ENCODE data around the gene ANKRD44.
A peak's percentile ranks its signal among the peaks of the same experiment; 100 is the strongest.

ANKRD44 gene

GRCh38 chr2:197122821-197123220 lies 187.8 kb downstream of the ANKRD44 start:
- ATAC-seq (ENCODE audit: low read depth) (no peak), DNase-seq (ENCODE audit: low spot score in 2 of 2) (no peak)
- Mint-ChIP-seq H3K36me3 (peaks cover 38% of the 10 kb centered on the region), H3K4me3 (no peak overlapping the region), H3K27ac (no peak overlapping the region), H3K27me3 (no peaks in the 10 kb centered on the region), H3K4me1 (peaks cover 18% of the 10 kb centered on the region), H3K9me3 (no peaks in the 10 kb centered on the region)

GRCh38 chr2:197121756-197122385 lies 188.7 kb downstream of the ANKRD44 start:
- Mint-ChIP-seq H3K36me3 (peaks cover 37% of the 10 kb centered on the region), H3K4me3 (no peak overlapping the region)
- ATAC-seq (ENCODE audit: low read depth), result no peak

GRCh38 chr2:197121255-197121654 lies 189.3 kb downstream of the ANKRD44 start:
- peaks cover 36% of the 10 kb centered on the region for H3K36me3 Mint-ChIP-seq
- H3K27me3 Mint-ChIP-seq, result no peaks in the 10 kb centered on the region
- peak overlapping the region; percentile 46 for H3K4me3 Mint-ChIP-seq
- H3K9me3 Mint-ChIP-seq, result no peaks in the 10 kb centered on the region
- ATAC-seq (ENCODE audit: low read depth), result peak; percentile 26
- H3K27ac Mint-ChIP-seq, result peak overlapping the region; percentile 46
- H3K4me1 Mint-ChIP-seq, result peaks cover 20% of the 10 kb centered on the region
- no peak for DNase-seq (ENCODE audit: low spot score in 2 of 2)

More at GRCh38 chr2:197121756-197122385, 188.7 kb downstream of the ANKRD44 start:
- H3K4me1 Mint-ChIP-seq, result peaks cover 18% of the 10 kb centered on the region
- no peak for DNase-seq (ENCODE audit: low spot score in 2 of 2)
- no peaks in the 10 kb centered on the region for H3K9me3 Mint-ChIP-seq
- peak overlapping the region; percentile 46 for H3K27ac Mint-ChIP-seq
- H3K27me3 Mint-ChIP-seq, result no peaks in the 10 kb centered on the region

- Mint-ChIP-seq H3K27ac (peak overlapping the region; percentile 51), H3K4me1 (peaks cover 32% of the 10 kb centered on the region), H3K27me3 (no peaks in the 10 kb centered on the region), H3K36me3 (peaks cover 28% of the 10 kb centered on the region), H3K4me3 (no peak overlapping the region), H3K9me3 (no peaks in the 10 kb centered on the region)
- ATAC-seq (ENCODE audit: low read depth) (no peak), DNase-seq (ENCODE audit: low spot score in 2 of 2) (no peak)
These were observed 194.2 kb downstream of the ANKRD44 start for GRCh38 chr2:197116306-197116879.

- Mint-ChIP-seq H3K9me3 (no peaks in the 10 kb centered on the region), H3K27ac (peak overlapping the region; percentile 80), H3K27me3 (no peaks in the 10 kb centered on the region), H3K4me1 (peaks cover 28% of the 10 kb centered on the region), H3K4me3 (no peak overlapping the region), H3K36me3 (peaks cover 23% of the 10 kb centered on the region)
- DNase-seq (ENCODE audit: low spot score in 2 of 2) (no peak), ATAC-seq (ENCODE audit: low read depth) (peak; percentile 30)
These were observed 195.3 kb downstream of the ANKRD44 start for GRCh38 chr2:197115325-197115724.

GRCh38 chr2:197113275-197113711 lies 197.3 kb downstream of the ANKRD44 start:
- Mint-ChIP-seq H3K27me3 (no peaks in the 10 kb centered on the region), H3K9me3 (no peaks in the 10 kb centered on the region), H3K4me1 (peaks cover 24% of the 10 kb centered on the region), H3K36me3 (peaks cover 18% of the 10 kb centered on the region), H3K4me3 (no peak overlapping the region), H3K27ac (peak overlapping the region; percentile 53)
- ATAC-seq (ENCODE audit: low read depth) (peak; percentile 88), DNase-seq (ENCODE audit: low spot score in 2 of 2) (peak in 1 of 2 donors; percentile 38)

- H3K27ac Mint-ChIP-seq, result no peak overlapping the region
- DNase-seq (ENCODE audit: low spot score in 2 of 2), result no peak
- peaks cover 5% of the 10 kb centered on the region for H3K4me1 Mint-ChIP-seq
- no peak for ATAC-seq (ENCODE audit: low read depth)
- H3K4me3 Mint-ChIP-seq, result no peak overlapping the region
- no peaks in the 10 kb centered on the region for H3K9me3 Mint-ChIP-seq
- peaks cover 7% of the 10 kb centered on the region for H3K36me3 Mint-ChIP-seq
- no peaks in the 10 kb centered on the region for H3K27me3 Mint-ChIP-seq
These were observed 201.3 kb downstream of the ANKRD44 start for GRCh38 chr2:197109326-197109725.

- Mint-ChIP-seq H3K27me3 (no peaks in the 10 kb centered on the region), H3K4me1 (peaks cover 4% of the 10 kb centered on the region), H3K4me3 (no peak overlapping the region), H3K9me3 (no peaks in the 10 kb centered on the region), H3K27ac (peak overlapping the region; percentile 28), H3K36me3 (peaks cover 7% of the 10 kb centered on the region)
- ATAC-seq (ENCODE audit: low read depth) (no peak), DNase-seq (ENCODE audit: low spot score in 2 of 2) (no peak)
These were observed 201.8 kb downstream of the ANKRD44 start for GRCh38 chr2:197108758-197109157.

GRCh38 chr2:197107291-197108269 lies 203.0 kb downstream of the ANKRD44 start:
- H3K36me3 Mint-ChIP-seq, result peaks cover 7% of the 10 kb centered on the region
- H3K27ac Mint-ChIP-seq, result peak overlapping the region; percentile 28
- no peak for DNase-seq (ENCODE audit: low spot score in 2 of 2)
- no peaks in the 10 kb centered on the region for H3K9me3 Mint-ChIP-seq
- no peaks in the 10 kb centered on the region for H3K27me3 Mint-ChIP-seq
- H3K4me1 Mint-ChIP-seq, result no peaks in the 10 kb centered on the region
- no peak overlapping the region for H3K4me3 Mint-ChIP-seq
- ATAC-seq (ENCODE audit: low read depth), result no peak

- H3K4me3 Mint-ChIP-seq, result no peak overlapping the region
- H3K27ac Mint-ChIP-seq, result no peak overlapping the region
- no peaks in the 10 kb centered on the region for H3K9me3 Mint-ChIP-seq
- no peaks in the 10 kb centered on the region for H3K4me1 Mint-ChIP-seq
- DNase-seq (ENCODE audit: low spot score in 2 of 2) (no peak), ATAC-seq (ENCODE audit: low read depth) (no peak)
- H3K36me3 Mint-ChIP-seq, result peaks cover 8% of the 10 kb centered on the region
- no peaks in the 10 kb centered on the region for H3K27me3 Mint-ChIP-seq
These were observed 207.2 kb downstream of the ANKRD44 start for GRCh38 chr2:197103363-197103762.

GRCh38 chr2:197102231-197102630 lies 208.3 kb downstream of the ANKRD44 start:
- Mint-ChIP-seq H3K36me3 (peaks cover 17% of the 10 kb centered on the region), H3K4me3 (no peak overlapping the region), H3K4me1 (no peaks in the 10 kb centered on the region), H3K9me3 (no peaks in the 10 kb centered on the region), H3K27ac (no peak overlapping the region), H3K27me3 (no peaks in the 10 kb centered on the region)
- ATAC-seq (ENCODE audit: low read depth), result no peak
- DNase-seq (ENCODE audit: low spot score in 2 of 2), result no peak

- H3K27me3 Mint-ChIP-seq, result no peaks in the 10 kb centered on the region
- H3K4me3 Mint-ChIP-seq, result no peak overlapping the region
- no peaks in the 10 kb centered on the region for H3K9me3 Mint-ChIP-seq
- ATAC-seq (ENCODE audit: low read depth) (no peak), DNase-seq (ENCODE audit: low spot score in 2 of 2) (no peak)
- H3K36me3 Mint-ChIP-seq, result peaks cover 20% of the 10 kb centered on the region
- H3K27ac Mint-ChIP-seq, result peak overlapping the region; percentile 35
- peaks cover 2% of the 10 kb centered on the region for H3K4me1 Mint-ChIP-seq
These were observed 209.1 kb downstream of the ANKRD44 start for GRCh38 chr2:197101519-197101918.

GRCh38 chr2:197097578-197098366 lies 212.8 kb downstream of the ANKRD44 start:
- DNase-seq (ENCODE audit: low spot score in 2 of 2), result no peak
- H3K36me3 Mint-ChIP-seq, result peaks cover 26% of the 10 kb centered on the region
- ATAC-seq (ENCODE audit: low read depth), result no peak
- H3K27me3 Mint-ChIP-seq, result no peaks in the 10 kb centered on the region
- no peaks in the 10 kb centered on the region for H3K9me3 Mint-ChIP-seq
- peaks cover 2% of the 10 kb centered on the region for H3K4me1 Mint-ChIP-seq
- no peak overlapping the region for H3K4me3 Mint-ChIP-seq
- H3K27ac Mint-ChIP-seq, result peak overlapping the region; percentile 26

All from memory B cell (primary cell).